GM12872 (cell line): ENCODE data around the gene MBD6.

Source experiments
- CTCF ChIP-seq: IDR thresholded peaks from 3 replicates; pipeline ENCODE4 v1.5.1; 2011; ENCODE audit warnings: low read depth, mild to moderate bottlenecking, low read length, moderate library complexity; ENCODE audit not compliant: insufficient read depth

Gene MBD6

GRCh38 chr12:57579011-57579410, 56.4 kb downstream of the MBD6 start:
- no peak for TF ChIP-seq CTCF
